Caco-2 (cell line): Measurements from ENCODE around the gene DUSP11. TPM values are rescaled to one million over a fixed set of nuclear protein-coding genes. Genes with fewer than 3 reads are reported as not detected.
A peak's percentile ranks its signal among the peaks of the same experiment; 100 is the strongest.

Source experiments
- Bru-seq: library from RNA; stranded (reverse); fragments of 400-500 nt; gene quantifications from one replicate; lab custom pipeline; 2021; lab: Mats Ljungman, UMichigan
- BruChase-seq, 2 experiments: library from RNA; stranded (reverse); fragments of 400-500 nt; gene quantifications; one replicate each; lab custom pipeline; 2021; lab: Mats Ljungman, UMichigan
- BruUV-seq: library from RNA; stranded (reverse); fragments of 400-500 nt; replicated peaks from 2 replicates; lab custom pipeline; 2021; lab: Mats Ljungman, UMichigan
- CTCF ChIA-PET: fragments of 300-600 bp; sonication (Branson Sonifier 250); formaldehyde crosslinking; loops from one replicate; lab custom pipeline; 2022; ENCODE audit warnings: antibody characterized with exemption; lab: Charles Lee
- POLR2A ChIA-PET: fragments of 300-600 bp; sonication (Branson Sonifier 250); formaldehyde crosslinking; loops from one replicate; lab custom pipeline; 2022; ENCODE audit warnings: antibody characterized with exemption; lab: Charles Lee
- DNase-seq, 2 experiments: peaks; one replicate each; pipeline versions ENCODE4 v3.0.0 to v3.0.0-alpha.2; 2020 to 2022
- H3K27me3 ChIP-seq: replicated peaks from 2 replicates; pipeline ENCODE4 v1.6.0; 2011; ENCODE audit warnings: low read length; ENCODE audit not compliant: control insufficient read depth, insufficient read depth
- H3K36me3 ChIP-seq: 2 replicates; pipeline ENCODE4 v1.5.1; 2011; ENCODE audit warnings: low read length; ENCODE audit not compliant: control insufficient read depth, insufficient read depth
- H3K4me1 ChIP-seq: fragments of 250-450 bp; sonication (Bioruptor Pico); 2 replicates; pipeline ENCODE4 v1.5.1; 2020; ENCODE audit warnings: mild to moderate bottlenecking
- H3K4me3 ChIP-seq: 2 replicates; pipeline ENCODE4 v1.5.1; 2011; ENCODE audit warnings: low read depth, mild to moderate bottlenecking, control low read depth, low read length
- H3K9me3 ChIP-seq: fragments of 250-450 bp; sonication (Bioruptor Pico); 2 replicates; pipeline ENCODE4 v1.5.1; 2020; ENCODE audit warnings: mild to moderate bottlenecking, moderate library complexity
- H3K27ac Mint-ChIP-seq: one replicate; pipeline ENCODE4 v1.8.0; 2022; ENCODE audit warnings: mixed read lengths; ENCODE audit not compliant: unreplicated experiment
- H3K27me3 Mint-ChIP-seq: one replicate; pipeline ENCODE4 v1.8.0; 2022; ENCODE audit warnings: mixed read lengths; ENCODE audit not compliant: insufficient read depth, unreplicated experiment
- H3K36me3 Mint-ChIP-seq: one replicate; pipeline ENCODE4 v1.8.0; 2022; ENCODE audit warnings: mild to moderate bottlenecking, mixed read lengths; ENCODE audit not compliant: insufficient read depth, unreplicated experiment
- H3K4me1 Mint-ChIP-seq: one replicate; pipeline ENCODE4 v1.8.0; 2022; ENCODE audit warnings: low read depth, mixed read lengths; ENCODE audit not compliant: unreplicated experiment
- H3K4me3 Mint-ChIP-seq: one replicate; pipeline ENCODE4 v1.8.0; 2022; ENCODE audit warnings: mild to moderate bottlenecking, moderate library complexity, mixed read lengths; ENCODE audit not compliant: unreplicated experiment
- H3K9me3 Mint-ChIP-seq: one replicate; pipeline ENCODE4 v1.8.0; 2022; ENCODE audit warnings: mixed read lengths; ENCODE audit not compliant: unreplicated experiment
- CTCF ChIP-seq, 2 experiments: fragments of 200-600 bp in 1 of 2; IDR thresholded peaks; 1 replicate in 1 of 2; 2 replicates in 1 of 2; pipeline versions ENCODE4 v1.5.1 to v1.8.0; 2011 to 2022; ENCODE audit warnings: antibody characterized with exemption in 1 of 2, control low read depth in 1 of 2, inconsistent platforms in 1 of 2, low read depth in 1 of 2, low read length in 1 of 2, mild to moderate bottlenecking in 1 of 2, moderate library complexity in 1 of 2; ENCODE audit not compliant: insufficient read depth in 1 of 2, severe bottlenecking in 1 of 2, unreplicated experiment in 1 of 2
- intact Hi-C: fragments of 100-400 bp; cut with micrococcal nuclease; formaldehyde crosslinking; loops from one replicate; pipeline ENCODE4 v1.10.0; 2022; ENCODE audit not compliant: unreplicated experiment
- long read RNA-seq: library from polyadenylated mRNA; stranded (forward); transcript quantifications from one replicate; pipeline ENCODE4 v2.0.0, GENCODE V29; 2022
- total RNA-seq: library from RNA; stranded (reverse); gene quantifications from 2 replicates; pipeline ENCODE4 v1.2.3, GENCODE V29; 2022

DUSP11 gene
- 23.8 and 24.3 TPM in 2 replicates for total RNA-seq
- percentile 81 among the genes with signal in this experiment for Bru-seq, nascent RNA
- percentile 84 among the genes with signal in this experiment for BruChase-seq, experiment 1, labeled RNA remaining after a 2-hour chase
- BruChase-seq, experiment 2, labeled RNA remaining after a 6-hour chase, result percentile 79 among the genes with signal in this experiment
- long read RNA-seq, transcript DUSP11-201 (9 exons, 1,653 nt), result major isoform, 53 of 64 reads
- long read RNA-seq, partial matches to known transcripts, result 1 of 64 reads
- long read RNA-seq, other reads (novel, unspliced or antisense), result 9 of 64 reads

GRCh38 chr2:73779467-73780236 is at the start of gene DUSP11:
DUSP11 (minus strand) TSS chr2:73780103; CDS start chr2:73779974, 129 bp downstream.
- ChIA-PET CTCF (interaction anchor here (0.8 kb wide), 1 partner anchor 42 kb away, joined by 3 read pairs; the partner anchor contains the start of gene TPRKB), POLR2A (interaction anchor here (0.9 kb wide), 1 partner anchor 216 kb away, joined by 3 read pairs; no protein-coding TSS in a partner anchor)
- TSS peak; percentile 43 for BruUV-seq
- Mint-ChIP-seq H3K27ac (peak within 1 kb of the TSS; percentile 89), H3K4me1 (peaks cover 6% of the 10 kb centered on the region), H3K36me3 (no peaks in the 10 kb centered on the region), H3K27me3 (no peaks in the 10 kb centered on the region), H3K4me3 (peak within 1 kb of the TSS; percentile 93), H3K9me3 (no peaks in the 10 kb centered on the region)
- peak; percentile 95 for DNase-seq
- intact Hi-C loops, result loop anchor here (1.0 kb wide), 1 partner anchor 42 kb away; the partner anchor contains the start of gene TPRKB
- Histone ChIP-seq H3K9me3 (no peaks in the 10 kb centered on the region), H3K36me3 (peaks cover 1% of the 10 kb centered on the region; the same call in 1 of the 2 replicates), H3K4me3 (peak within 1 kb of the TSS; percentile 94), H3K27me3 (no peaks in the 10 kb centered on the region), H3K4me1 (peaks cover 5% of the 10 kb centered on the region; the same call in 1 of the 2 replicates)
- TF ChIP-seq CTCF (IDR thresholded peaks at IDR 0.05; ENCODE audit: insufficient read depth in 1 of 2, low read depth in 1 of 2, low read length in 1 of 2, severe bottlenecking in 1 of 2, unreplicated experiment in 1 of 2), result peak; percentile 88 to 95

GRCh38 chr2:73828818-73829570 is 49.1 kb upstream of the DUSP11 start, which contains the start of gene STAMBP:
STAMBP (plus strand) TSS chr2:73828961; CDS start chr2:73830857, 1,896 bp downstream.
- CTCF ChIA-PET, result interaction anchor here (0.6 to 1.5 kb wide), 13 partner anchors 10 to 504 kb away, joined by 3 to 12 read pairs (median 4); partner anchors contain the start of genes BOLA3, MOB1A and TPRKB
- no peak for TF ChIP-seq CTCF (IDR thresholded peaks at IDR 0.05; ENCODE audit: insufficient read depth in 1 of 2, low read depth in 1 of 2, low read length in 1 of 2, severe bottlenecking in 1 of 2, unreplicated experiment in 1 of 2)
- Histone ChIP-seq H3K4me1 (peaks cover 3% of the 10 kb centered on the region; the same call in 1 of the 2 replicates), H3K36me3 (0 out of 2 replicates have a peak, but pooled peaks cover 2% of the 10 kb centered on the region), H3K27me3 (no peaks in the 10 kb centered on the region), H3K4me3 (peak within 1 kb of the TSS; percentile 75), H3K9me3 (no peaks in the 10 kb centered on the region)
- TSS peak; percentile 59 for BruUV-seq
- Mint-ChIP-seq H3K4me3 (peak within 1 kb of the TSS; percentile 84), H3K9me3 (no peaks in the 10 kb centered on the region), H3K27me3 (no peaks in the 10 kb centered on the region), H3K36me3 (peaks cover 7% of the 10 kb centered on the region), H3K4me1 (peaks cover 9% of the 10 kb centered on the region), H3K27ac (peak within 1 kb of the TSS; percentile 93)
- intact Hi-C loops, result loop anchor here (1.0 kb wide), 1 partner anchor 154 kb away; no protein-coding TSS in a partner anchor
- peak; percentile 96 for DNase-seq
- POLR2A ChIA-PET, result interaction anchor here (0.7 to 1.9 kb wide), 18 partner anchors 10 to 629 kb away, joined by 3 to 23 read pairs (median 4); partner anchors contain the start of genes MOB1A, TPRKB and WBP1
